Measurements from ENCODE around the gene DBN1. TPM values are rescaled to one million over a fixed set of nuclear protein-coding genes. Genes with fewer than 3 reads are reported as not detected.

Gene DBN1
- total RNA-seq, 4 donors from 2014 or later: 10.1 to 201 (median 17.4) TPM

DNA sequence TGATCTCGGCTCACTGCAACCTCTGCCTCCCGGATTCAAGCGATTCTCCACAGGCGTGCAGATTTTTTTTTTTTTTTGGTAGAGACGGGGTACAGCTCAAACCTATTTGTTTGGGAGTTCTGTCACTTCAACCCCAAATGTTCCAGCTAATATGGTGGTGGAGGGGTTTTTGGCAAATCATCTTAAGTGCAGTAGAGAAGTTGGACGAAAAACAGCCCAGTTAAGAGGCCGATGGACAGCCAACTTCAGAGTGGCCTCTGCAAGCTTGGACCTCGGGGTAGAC lies 27.6 kb downstream of the DBN1 start:
- H3K27me3 ChIP-seq: peaks cover 23% of the 10 kb centered on the region
- TF ChIP-seq POLR2A (IDR thresholded peaks at IDR 0.05) (no peak), EP300 (IDR thresholded peaks at IDR 0.05; ENCODE audit: low read depth) (no peak)
- H3K27ac ChIP-seq: peak overlapping the region in 3 of 4 donors; percentile 51 to 56 (median 53)

DNA sequence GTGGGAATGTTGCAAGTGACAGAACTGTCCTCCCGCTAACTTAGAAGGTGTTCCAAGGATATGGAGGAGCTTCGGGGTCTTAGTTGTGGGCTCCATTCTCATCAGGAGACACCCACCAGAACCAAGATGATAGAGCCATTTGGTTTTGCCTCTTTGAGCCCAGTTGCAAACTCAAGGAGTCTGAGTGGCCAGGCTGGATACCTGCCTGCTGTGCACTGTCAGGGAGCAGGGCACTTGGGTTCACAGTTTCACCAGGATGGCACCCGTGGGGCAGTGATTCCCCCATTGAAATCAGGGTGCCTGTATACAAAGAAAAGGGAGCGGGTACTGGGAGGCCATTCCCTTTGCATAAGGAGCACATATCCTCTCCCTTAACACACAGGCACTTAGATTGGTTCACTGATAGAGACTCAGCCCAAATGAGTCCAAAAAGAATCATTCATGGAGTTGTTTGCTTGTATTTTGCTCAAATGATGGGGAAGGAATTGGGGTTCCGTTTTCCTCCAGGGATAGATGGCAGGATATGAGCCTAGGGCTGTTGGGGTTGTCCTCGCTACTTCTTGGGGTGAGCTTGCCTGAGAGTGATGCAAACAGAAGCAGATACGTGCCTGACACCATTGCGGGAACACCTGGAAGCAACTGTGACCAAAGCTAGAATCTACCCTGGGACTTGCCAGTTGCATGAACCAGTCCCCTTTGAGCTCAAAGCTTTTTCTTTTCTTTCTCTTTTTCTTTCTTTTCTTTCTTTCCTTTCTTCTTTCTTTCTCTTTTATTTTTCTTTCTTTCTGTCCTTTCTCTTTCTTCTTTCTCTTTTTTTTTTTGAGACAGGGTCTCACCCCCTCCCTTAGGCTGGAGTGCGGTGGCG lies 28.1 kb downstream of the DBN1 start:
- Histone ChIP-seq H3K27ac (peak overlapping the region in 1 of 4 donors; percentile 51), H3K36me3 (peaks cover 0 to 10% (median 4%) of the 10 kb centered on the region in 4 donors), H3K4me3 (no peak overlapping the region), H3K4me1 (peaks cover 18 to 22% (median 20%) of the 10 kb centered on the region in 4 donors), H3K9me3 (no peaks in the 10 kb centered on the region), H3K27me3 (peaks cover 23% of the 10 kb centered on the region)
- 0 to 41% methylated on average over 1 to 10 of the region's 10 CpGs for WGBS, 2 donors (ENCODE audit: low coverage in 1 of 2)
- no peak for TF ChIP-seq POLR2AphosphoS5 (IDR thresholded peaks at IDR 0.05)
- no peak for TF ChIP-seq EP300 (IDR thresholded peaks at IDR 0.05; ENCODE audit: low read depth)
- TF ChIP-seq, protein P1, sequence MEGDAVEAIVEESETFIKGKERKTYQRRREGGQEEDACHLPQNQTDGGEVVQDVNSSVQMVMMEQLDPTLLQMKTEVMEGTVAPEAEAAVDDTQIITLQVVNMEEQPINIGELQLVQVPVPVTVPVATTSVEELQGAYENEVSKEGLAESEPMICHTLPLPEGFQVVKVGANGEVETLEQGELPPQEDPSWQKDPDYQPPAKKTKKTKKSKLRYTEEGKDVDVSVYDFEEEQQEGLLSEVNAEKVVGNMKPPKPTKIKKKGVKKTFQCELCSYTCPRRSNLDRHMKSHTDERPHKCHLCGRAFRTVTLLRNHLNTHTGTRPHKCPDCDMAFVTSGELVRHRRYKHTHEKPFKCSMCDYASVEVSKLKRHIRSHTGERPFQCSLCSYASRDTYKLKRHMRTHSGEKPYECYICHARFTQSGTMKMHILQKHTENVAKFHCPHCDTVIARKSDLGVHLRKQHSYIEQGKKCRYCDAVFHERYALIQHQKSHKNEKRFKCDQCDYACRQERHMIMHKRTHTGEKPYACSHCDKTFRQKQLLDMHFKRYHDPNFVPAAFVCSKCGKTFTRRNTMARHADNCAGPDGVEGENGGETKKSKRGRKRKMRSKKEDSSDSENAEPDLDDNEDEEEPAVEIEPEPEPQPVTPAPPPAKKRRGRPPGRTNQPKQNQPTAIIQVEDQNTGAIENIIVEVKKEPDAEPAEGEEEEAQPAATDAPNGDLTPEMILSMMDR (IDR thresholded peaks at IDR 0.05): no peak
- no peak for TF ChIP-seq POLR2A (IDR thresholded peaks at IDR 0.05)
- in situ Hi-C loops (cut with MboI; ENCODE audit: low pct_ligation_motif_present in 1 of 4, low pct_unique_long_range_greater_than_20kb in 1 of 4, low sequenced_read_pairs in 3 of 4) (loop anchor here in 2 of 4 donors (5.0 to 10.0 kb wide), 2 partner anchors 50 to 53 kb away; no protein-coding TSS in a partner anchor), intact Hi-C loops (cut with DNase I; ENCODE audit: low total_unique reads) (no loop called here)
- no peak for DNase-seq

More for the DNA sequence above, 27.6 kb downstream of the DBN1 start:
- intact Hi-C loops (cut with DNase I; ENCODE audit: low total_unique reads) (loop anchor here (2.0 kb wide), 1 partner anchor 43 kb away; no protein-coding TSS in a partner anchor), in situ Hi-C loops (cut with MboI; ENCODE audit: low pct_ligation_motif_present in 1 of 4, low pct_unique_long_range_greater_than_20kb in 1 of 4, low sequenced_read_pairs in 3 of 4) (loop anchor here in 2 of 4 donors (5.0 to 10.0 kb wide), 2 partner anchors 51 to 54 kb away; no protein-coding TSS in a partner anchor)
- H3K9me3 ChIP-seq: no peaks in the 10 kb centered on the region
- 4 to 5% methylated on average over 4 to 8 of the region's 8 CpGs for WGBS, 2 donors (ENCODE audit: low coverage in 1 of 2)
- peaks cover 18 to 22% (median 20%) of the 10 kb centered on the region in 4 donors for H3K4me1 ChIP-seq
- H3K4me3 ChIP-seq: peak overlapping the region in 1 of 4 donors; percentile 51
- DNase-seq: no peak
- peaks cover 0 to 6% (median 2%) of the 10 kb centered on the region in 4 donors for H3K36me3 ChIP-seq

DNA sequence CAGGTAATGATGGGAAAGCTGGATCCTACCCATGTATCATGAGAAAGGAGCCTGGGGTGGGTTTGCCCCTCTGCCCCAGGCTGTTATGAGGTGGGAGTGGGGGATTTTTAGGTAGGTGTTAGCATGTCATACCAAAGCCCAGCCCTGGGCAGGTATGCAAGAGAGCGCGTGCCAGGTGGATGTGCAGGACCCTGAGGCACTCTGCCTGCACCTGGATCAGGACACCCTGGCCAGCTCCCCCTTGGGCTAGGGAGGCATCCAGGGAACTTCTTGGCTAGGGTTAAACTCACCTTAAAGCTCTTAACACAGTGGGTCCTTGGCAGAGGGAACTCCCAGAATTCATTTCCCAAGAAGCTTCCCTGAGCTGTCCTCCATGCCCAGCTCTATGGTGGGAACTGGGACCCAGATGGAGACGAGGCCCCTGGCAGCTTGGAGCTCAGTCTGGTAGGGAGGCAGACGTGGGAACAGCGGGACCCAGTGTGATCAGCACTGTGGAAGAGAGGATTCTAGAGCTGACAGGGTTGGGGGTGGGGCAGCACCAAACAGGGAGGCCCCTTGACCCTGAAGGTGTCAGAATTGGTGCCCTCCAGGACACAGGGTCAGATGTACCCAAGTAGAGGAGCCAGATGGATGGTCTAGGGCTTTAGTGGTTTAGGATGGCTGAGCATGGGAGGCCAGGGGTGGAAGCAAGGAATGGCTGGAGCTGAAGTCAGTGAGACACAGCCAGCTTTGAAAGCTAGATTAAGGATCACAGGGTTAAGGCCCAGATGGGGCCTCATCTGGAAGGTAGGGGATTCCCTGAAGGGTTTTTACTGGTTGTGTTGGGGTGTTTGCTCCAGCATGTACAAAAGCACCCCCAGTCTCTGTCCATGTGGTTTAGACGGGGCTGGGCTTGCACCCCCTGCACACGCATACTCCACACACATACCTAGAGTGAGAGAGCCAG lies 29.1 kb downstream of the DBN1 start:
- peaks cover 0 to 10% (median 4%) of the 10 kb centered on the region in 4 donors for H3K36me3 ChIP-seq
- no peak overlapping the region for H3K27ac ChIP-seq
- in situ Hi-C loops (cut with MboI; ENCODE audit: low pct_ligation_motif_present in 1 of 4, low pct_unique_long_range_greater_than_20kb in 1 of 4, low sequenced_read_pairs in 3 of 4): loop anchor here in 2 of 4 donors (5.0 to 10.0 kb wide), 2 partner anchors 50 to 52 kb away; no protein-coding TSS in a partner anchor
- intact Hi-C loops (cut with DNase I; ENCODE audit: low total_unique reads): no loop called here
- H3K4me3 ChIP-seq: no peak overlapping the region
- TF ChIP-seq POLR2AphosphoS5 (IDR thresholded peaks at IDR 0.05): peak in 1 of 3 donors; percentile 6
- TF ChIP-seq EP300 (IDR thresholded peaks at IDR 0.05; ENCODE audit: low read depth): no peak
- peaks cover 18 to 22% (median 20%) of the 10 kb centered on the region in 4 donors for H3K4me1 ChIP-seq
- H3K27me3 ChIP-seq: peaks cover 20% of the 10 kb centered on the region
- 54% methylated on average over 7 of the region's 7 CpGs; no CpG with 5 or more reads in 1 of the 2 donors for WGBS, 2 donors (ENCODE audit: low coverage in 1 of 2)
- no peak for DNase-seq
- H3K9me3 ChIP-seq: no peaks in the 10 kb centered on the region

DNA sequence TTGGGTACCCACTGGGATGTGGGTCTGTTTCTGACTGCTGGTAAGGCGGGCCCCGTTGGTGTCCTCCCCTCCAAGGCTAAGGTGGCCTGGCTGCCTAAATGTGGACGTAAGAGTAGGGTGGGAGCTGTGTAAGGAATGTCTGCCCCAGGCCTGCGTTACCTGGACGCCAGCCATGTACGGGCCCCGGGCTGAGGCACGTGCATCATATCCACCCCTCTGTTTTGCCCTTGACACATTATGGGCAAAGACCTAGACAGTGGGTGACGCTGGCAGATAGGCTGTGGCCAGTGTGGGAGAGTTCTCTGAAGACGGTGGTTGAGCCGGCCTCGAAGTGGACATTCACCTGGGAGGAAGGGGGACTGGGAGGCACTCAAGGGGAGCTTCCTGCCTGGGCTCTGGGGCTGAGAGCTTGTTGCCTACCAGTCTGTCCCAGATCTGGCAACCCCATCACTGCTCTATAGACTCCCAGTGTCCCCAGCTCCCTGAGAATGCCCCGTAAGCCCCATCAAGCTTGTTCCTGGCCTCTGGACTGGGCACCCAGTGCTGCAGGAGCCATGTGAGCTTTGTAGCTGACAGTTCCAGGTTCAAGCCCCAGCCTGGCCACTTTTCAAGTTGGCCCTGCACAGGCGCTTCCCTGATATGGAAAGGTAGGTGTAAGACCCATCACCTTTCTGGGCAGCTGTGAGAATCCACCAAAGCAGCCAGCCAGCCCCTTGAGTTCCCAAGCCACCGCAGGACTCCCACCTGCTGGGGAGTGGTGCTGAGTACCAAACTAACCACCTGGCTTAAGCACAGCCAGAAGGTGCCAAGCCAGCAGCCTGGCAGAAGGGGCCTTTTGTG lies 30.1 kb downstream of the DBN1 start:
- no peak for TF ChIP-seq EP300 (IDR thresholded peaks at IDR 0.05; ENCODE audit: low read depth)
- TF ChIP-seq POLR2A (IDR thresholded peaks at IDR 0.05): no peak
- TF ChIP-seq, protein P1 (IDR thresholded peaks at IDR 0.05): no peak
- no peak for TF ChIP-seq POLR2AphosphoS5 (IDR thresholded peaks at IDR 0.05)
- Histone ChIP-seq H3K27me3 (peaks cover 10% of the 10 kb centered on the region), H3K9me3 (no peaks in the 10 kb centered on the region), H3K36me3 (peaks cover 0 to 10% (median 4%) of the 10 kb centered on the region in 4 donors), H3K4me3 (no peak overlapping the region), H3K27ac (no peak overlapping the region), H3K4me1 (peaks cover 18 to 22% (median 20%) of the 10 kb centered on the region in 4 donors)
- DNase-seq: no peak
- in situ Hi-C loops (cut with MboI; ENCODE audit: low pct_ligation_motif_present in 1 of 4, low pct_unique_long_range_greater_than_20kb in 1 of 4, low sequenced_read_pairs in 3 of 4): loop anchor here in 1 of 4 donors (10.0 kb wide), 1 partner anchor 49 kb away; no protein-coding TSS in a partner anchor
- intact Hi-C loops (cut with DNase I; ENCODE audit: low total_unique reads): no loop called here
- 76 to 78% methylated on average over 8 to 15 of the region's 15 CpGs for WGBS, 2 donors (ENCODE audit: low coverage in 1 of 2)

All from transverse colon (tissue), 4 donors.